ENCODE results near the gene AMOTL2.

AMOTL2 gene

GRCh38 chr3:134313847-134314587, 60.2 kb downstream of the AMOTL2 start:
- no peak for DNase-seq

- peak; percentile 80 for DNase-seq
Observed at GRCh38 chr3:134312873-134313846, 61.1 kb downstream of the AMOTL2 start.

GRCh38 chr3:134312072-134312872, 62.0 kb downstream of the AMOTL2 start:
- peak; percentile 57 for DNase-seq

- no peak for DNase-seq
Observed at GRCh38 chr3:134311693-134312071, 62.6 kb downstream of the AMOTL2 start.

GRCh38 chr3:134311265-134311664, 63.0 kb downstream of the AMOTL2 start:
- DNase-seq: peak; percentile 78

GRCh38 chr3:134309987-134310700, 64.1 kb downstream of the AMOTL2 start:
- DNase-seq: no peak

- DNase-seq: peak; percentile 93
Observed at GRCh38 chr3:134308350-134308891, 65.8 kb downstream of the AMOTL2 start.

GRCh38 chr3:134307425-134307824, 66.8 kb downstream of the AMOTL2 start:
- DNase-seq: no peak

GRCh38 chr3:134306320-134306719, 67.9 kb downstream of the AMOTL2 start:
- no peak for DNase-seq

Data from fibroblast of skin of abdomen (primary cell).